Myocyte (in vitro differentiated cells): ENCODE results near the gene CEP57L1. TPM values are rescaled to one million over a fixed set of nuclear protein-coding genes. Genes with fewer than 3 reads are reported as not detected.

Experiments used
- DNase-seq: peaks from one replicate; pipeline ENCODE4 v3.0.0-alpha.2; 2012; ENCODE audit warnings: low read depth
- polyA plus RNA-seq: library from polyadenylated mRNA; unstranded; fragments of >200 nt; gene quantifications from one replicate; pipeline ENCODE4 v1.2.1, GENCODE V29; 2012; ENCODE audit warnings: missing spikeins
- total RNA-seq: library from RNA; depleted of rRNA; stranded (reverse); fragments of >200 nt; gene quantifications from 2 replicates; pipeline ENCODE4 v1.2.3, GENCODE V29; 2014

Gene CEP57L1
- 20.0 and 25.3 TPM in 2 replicates for total RNA-seq
- 7.1 TPM for polyA plus RNA-seq

DNA sequence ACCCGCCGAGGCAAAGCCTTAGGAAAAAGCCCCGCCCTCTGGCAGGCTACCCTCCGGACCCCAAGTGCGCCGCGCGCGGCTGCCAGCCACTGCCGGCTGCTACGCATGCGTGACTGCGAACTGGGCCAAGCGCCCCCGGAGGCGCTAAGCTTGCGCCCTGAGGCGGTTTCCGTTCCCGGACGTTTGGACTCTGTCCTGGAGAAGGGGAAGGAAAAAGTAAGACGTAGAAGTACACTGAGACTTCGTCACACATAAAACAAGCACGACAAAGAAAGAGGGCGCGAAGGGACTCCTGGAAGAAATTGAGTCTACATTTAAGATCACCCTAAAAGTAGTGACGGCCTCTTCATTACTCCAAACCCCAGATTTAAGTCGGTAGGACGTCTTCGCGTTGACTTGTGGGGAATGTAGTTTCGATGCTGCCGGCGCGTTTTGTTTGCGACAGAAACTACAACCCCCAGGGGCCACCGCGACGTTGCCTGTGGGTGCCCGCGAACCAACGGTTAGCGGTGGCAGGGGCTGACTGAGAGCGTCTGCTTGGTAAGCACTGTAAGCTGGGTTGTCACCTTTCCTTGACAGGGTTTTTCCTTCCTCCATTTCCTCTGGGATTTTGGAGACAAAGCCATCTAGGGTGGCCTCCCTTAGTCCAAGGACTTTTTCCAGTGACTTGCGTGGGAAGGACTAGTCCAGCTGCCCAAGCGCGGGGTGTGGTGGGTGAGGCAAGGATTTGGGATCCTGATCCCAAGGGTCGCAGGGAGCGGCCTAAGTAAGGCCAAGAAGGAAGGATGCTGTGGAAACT is at the start of gene CEP57L1:
TSS of gene CEP57L1 (plus strand) at position 472 of the 799 bp plus-strand sequence. CDS start 49,715 bp downstream, outside the sequence.
- DNase-seq: peak; percentile 99

DNA sequence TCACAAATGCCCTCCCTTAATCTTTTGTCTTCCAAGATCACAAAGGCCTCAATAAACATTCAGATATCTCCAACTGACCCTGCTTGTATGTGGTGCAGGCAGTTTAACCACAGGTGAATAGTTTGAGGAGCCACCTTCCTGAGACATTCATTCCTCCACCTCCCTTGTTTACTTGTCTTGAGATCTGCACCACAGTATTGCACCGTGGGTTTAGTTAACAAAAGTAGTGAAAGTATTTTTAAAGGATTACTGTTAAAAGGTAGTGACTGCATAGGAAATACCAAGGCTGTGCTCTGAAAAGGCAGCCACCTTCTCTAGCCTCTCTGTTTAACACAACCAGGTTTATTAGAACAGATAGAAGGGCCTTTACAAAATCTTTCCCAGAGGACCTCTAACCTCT is 47.1 kb upstream of the CEP57L1 start:
- DNase-seq: no peak

DNA sequence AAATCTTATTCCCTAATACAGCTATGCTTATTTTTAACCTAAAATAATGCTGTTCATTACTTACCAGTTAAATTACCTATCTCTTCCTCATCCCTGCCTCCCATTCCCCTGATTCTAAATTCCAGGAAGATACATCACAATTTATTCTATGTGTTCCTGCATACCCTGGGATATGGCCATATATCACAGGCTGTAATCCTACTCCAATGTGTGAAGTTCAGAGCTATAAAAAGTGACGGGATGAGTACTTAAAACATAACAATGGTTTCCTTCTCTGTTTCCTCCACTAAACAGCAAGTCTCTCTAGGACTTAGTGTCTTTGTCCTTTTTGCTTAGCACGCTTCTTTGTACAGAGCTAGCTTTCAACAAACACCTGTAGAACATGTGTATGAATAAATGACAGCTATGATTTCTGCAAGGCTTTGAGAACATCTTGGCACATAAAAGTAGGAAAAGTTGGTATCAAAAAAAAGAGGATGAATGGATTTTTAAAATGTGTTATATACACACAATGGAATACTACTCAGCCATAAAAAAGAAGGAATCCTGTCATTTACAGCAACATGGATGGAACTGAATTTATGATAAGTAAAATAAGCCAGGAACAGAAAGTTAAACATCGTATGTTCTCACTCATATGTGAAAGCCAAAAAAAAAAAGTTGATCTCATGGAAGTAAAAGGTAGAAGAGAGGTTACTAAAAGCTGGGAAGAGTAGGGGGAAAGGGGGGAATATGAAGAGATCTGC is 46.5 kb upstream of the CEP57L1 start:
- no peak for DNase-seq

DNA sequence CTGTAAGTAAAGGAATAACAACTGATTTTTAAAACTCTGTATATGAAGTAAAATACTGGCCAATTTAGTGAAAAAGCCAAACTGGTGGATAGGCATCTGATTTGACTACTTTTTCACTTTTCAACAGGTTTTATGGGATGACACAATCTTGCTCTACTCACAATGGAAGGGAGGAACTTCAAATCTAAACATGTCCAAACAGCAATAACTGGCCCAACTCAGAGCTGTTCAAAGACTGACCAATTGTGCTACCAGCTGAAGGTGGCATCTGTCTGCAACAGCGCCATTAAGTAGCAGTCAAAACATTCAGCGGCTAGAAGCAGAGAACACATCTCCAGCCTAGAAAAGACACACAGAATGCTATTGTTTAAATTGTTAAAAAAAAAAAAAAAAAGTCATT is 45.3 kb upstream of the CEP57L1 start:
- no peak for DNase-seq

DNA sequence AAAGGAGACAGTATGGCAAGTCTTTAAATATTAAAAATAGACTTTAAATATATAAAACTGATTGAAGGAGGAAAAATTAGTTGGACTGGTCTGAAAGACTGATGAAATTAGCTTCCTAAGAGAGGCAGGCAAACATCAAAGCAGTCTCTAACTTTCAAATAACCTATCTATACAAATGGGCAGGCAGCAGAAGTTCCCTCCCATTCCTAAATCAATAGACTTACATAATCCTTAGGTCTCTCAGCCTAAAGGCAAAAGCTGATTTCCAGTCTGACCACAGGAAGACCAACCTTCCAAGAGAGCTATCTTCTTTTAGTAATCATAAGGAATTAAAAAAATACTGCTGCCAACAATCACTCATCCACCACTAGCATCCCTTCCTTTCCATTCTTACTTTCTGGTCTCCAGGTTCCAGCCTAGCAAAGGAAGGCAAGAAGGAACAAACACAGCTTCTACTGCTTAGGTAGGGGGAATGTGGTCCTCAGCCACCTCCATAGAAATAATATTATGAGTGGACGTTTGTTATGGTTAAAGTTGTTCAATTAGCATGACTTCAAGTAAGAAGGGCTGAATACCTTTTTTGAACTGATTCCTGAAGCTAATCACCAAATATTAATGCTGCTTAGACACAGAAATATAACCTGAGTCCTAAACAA is 44.7 kb upstream of the CEP57L1 start:
- DNase-seq: no peak

DNA sequence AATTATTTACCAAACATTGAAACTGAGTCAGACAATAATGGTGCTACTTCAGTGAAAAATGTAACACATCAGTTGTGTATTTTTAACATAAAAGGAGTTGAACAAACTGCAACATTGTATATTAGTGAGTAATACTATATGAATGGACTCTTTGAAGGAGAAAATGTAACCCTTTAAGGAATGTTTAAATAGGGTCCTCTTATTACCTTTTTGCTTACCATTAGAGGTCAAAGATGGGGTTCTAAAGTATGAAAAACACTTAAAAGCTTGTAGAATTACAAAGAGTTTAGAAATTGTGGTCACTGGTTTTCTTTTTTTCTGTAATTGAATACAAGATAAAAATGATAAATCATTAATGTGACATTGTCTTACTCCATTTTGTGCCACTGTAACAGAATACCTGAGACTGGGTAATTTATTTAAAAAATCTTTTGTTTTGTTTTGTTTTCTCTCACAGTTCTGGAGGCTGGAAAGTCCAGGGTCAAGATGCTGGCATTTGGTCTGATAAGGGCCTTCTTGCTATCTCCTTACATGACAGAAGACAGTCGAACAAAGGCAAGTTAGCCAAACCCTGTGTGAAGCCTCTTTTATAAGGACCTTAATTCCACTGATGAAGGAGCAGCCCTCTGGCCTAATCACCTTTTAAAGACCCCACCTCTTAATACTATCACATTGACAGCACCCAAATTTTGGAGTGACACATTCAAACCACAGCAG is 43.8 kb upstream of the CEP57L1 start:
- DNase-seq: no peak

DNA sequence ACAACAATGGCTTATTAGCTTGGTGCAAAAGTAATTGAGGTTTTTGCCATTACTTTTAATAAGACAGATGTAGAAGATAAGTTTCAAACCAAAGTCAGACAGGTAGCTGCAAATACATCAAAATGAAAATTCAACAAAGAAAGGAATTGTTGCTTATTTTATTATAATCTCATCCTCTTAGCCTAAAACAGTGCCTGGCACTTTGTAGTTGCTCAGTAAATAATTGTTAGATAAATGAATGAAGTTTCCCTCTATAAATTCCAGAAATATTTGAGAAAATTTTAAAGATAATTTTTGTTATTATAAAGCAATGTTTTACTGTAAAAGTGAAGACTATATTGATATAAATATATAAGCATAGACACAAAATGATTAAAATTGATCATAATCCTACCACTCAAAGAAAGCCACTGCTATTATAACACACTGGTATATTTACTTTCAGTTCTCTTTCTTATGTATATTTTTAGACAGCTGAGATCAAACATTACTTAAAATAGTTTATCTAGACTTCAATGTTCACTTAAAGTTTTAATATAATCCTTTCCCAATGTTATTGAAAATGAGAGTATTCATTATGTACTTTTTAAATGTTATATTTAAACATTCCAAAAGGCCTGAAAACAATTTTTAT is 43.2 kb upstream of the CEP57L1 start:
- no peak for DNase-seq

DNA sequence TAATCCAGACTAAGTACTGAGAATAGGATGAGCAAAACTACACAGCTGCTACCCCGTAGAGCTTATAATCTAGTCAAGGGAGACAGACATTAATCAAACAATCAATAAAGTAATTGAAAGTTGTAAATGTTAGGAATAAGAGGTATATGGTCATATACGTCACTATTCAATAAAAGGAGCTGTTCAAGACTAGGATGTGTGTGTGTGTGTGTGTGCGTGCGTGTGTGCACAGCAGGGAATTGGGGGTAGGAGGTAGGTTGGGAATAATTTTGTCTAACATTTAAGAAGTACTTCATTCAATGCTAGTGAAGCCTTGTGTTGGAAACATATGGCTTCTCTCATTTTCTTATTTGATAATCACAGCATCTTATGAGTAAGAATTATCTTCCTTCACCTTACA is 42.5 kb upstream of the CEP57L1 start:
- no peak for DNase-seq

DNA sequence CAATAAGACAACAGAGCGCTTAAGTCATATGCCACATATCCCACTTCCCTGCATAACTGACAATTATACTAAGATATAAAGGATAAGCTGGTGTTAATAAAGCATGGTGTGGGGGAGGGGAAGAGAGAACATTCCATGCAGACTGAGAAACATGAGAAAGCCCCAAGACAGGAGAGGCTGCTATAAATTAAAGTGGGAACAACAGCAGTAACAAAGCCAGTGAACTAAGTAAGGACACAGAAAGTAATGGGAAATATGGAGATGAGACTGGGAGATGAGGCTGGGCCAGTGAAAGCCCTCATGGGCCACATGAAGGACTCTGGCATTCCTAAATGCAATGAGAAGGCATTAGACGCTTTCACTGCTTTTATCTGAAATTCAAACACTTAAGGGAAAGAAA is 42.0 kb upstream of the CEP57L1 start:
- no peak for DNase-seq

DNA sequence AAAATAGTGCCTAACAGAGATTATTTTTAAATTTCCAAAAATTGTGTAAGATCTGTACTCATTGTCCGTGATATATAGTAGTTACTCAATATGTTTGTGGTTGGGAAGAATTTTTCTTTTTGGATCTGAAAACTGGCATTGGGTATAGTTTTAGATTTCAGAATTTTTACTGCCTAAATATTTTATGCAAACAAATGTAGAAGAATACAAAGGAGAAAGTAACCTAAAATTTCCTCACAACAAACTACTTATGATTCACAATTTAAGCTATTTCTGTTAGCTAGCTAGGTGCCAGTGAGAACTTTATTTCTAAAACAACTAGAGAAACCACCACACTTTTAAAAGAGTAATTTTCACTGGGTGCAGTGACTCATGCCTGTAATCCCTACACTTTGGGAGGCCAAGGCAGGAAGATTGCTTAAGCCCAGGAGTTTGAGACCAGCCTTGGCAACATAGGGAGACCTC is 39.5 kb upstream of the CEP57L1 start:
- DNase-seq: no peak

DNA sequence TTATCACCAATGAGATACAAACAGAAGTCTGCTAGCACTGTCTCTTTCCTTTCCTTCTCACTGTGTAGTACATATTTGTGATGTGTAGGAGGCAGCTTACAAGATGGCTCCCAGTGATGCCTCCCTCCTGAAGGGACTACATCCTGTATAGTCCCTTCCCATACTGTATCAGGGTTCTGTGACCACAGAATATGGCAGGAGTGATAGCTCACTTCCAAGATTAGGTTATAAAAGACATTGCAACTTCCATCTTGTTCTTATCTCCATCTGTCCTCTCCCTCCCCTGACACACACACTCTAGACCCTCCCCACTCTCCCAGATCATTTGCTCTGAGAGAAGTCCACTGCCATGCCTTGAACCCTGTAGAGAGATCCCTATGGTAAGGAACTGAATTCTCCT is 38.6 kb upstream of the CEP57L1 start:
- DNase-seq: no peak

DNA sequence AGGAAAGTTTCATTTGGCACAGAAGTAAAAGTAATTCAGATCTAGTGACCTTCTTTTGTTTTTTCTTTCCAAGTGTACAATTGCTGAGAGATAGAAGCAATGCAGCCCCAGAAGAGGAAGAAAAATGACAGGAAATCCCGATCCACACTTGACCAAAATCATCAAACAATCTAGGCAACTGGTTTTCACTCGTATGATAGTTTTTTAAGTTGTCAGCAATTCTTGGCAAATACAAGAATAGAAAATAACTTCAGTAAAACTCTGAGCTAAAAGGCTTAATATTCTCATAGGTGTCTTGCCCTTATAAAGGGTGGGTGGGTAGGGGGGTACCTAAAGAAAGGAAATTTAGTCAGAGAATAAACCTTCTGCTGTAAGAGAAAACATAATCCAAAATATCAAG is 36.7 kb upstream of the CEP57L1 start:
- no peak for DNase-seq

DNA sequence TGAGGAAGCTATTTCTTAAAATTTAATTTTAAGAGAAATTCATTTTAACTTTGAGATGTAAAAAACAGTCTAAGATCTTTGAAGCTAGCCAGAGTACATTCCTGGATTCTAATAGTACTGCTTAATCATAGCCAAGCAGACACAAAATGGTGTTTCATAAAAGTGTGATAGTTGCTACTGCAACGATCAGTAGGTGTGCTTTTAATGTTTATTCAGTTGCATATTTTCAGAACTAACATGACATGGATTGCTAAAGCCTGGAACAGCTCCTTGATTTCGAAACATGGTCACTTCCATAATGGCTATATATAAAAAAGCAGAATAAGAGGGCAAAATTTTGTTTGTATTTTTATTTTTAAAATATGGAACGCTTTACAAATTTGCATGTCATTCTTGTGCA is 36.2 kb upstream of the CEP57L1 start:
- DNase-seq: no peak

DNA sequence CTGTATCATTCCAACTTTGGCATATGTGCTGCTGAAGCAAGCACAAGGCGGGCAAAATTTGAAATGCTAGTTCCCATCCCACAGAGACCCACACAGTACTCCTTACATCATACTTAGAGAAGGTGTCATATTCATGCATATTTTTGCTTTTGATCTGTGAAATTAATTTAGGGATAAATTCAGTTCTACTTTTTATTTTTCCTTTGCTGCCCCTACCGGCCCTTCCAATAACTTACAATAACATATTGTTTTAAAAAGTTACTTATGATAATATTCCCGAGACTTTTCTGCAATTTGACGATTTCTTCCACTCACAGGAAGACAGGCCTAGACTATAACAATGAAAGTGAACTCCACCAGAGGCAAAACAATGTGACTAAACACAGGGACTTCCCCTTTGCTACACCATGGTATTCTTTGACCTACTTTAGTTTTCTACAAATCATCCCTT is 35.7 kb upstream of the CEP57L1 start:
- DNase-seq: peak; percentile 43

DNA sequence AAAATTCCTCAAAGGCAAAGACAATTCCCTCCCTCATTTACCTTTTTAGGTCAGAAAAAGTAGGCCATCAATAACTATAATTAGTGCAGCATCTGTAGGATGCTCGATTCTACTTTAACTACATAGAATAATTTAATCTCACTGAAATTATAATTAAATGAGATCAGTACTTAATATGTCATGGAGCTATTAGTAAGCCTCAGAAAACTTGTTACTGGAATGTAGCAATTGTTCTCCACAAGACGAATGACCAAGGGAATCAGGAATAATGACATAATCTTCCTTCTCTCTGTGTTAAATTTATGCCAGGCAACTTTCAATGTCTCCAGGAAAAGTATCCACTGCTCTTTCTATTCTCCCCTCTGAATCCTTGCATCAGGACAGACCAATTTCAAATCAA is 34.7 kb upstream of the CEP57L1 start:
- DNase-seq: peak; percentile 28

DNA sequence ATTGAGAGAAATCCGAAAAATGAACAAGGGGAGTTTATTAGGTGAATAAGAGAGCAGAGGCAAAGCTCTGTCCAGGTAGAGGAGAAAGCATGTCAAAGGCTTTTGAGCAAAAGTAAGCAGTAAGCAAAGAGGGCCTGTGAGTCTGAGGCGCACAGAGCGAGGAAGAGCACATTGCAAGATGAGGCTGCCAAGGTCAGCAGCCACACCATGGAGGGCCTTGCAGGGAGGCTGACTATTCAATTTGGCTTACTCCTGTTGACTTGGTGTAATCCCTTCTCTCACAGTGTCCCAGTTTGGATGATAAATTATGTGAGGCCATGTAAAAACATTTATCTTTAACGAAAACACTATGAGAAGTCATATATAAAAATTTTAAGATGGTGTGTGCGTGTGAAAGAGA is 33.1 kb upstream of the CEP57L1 start:
- no peak for DNase-seq

DNA sequence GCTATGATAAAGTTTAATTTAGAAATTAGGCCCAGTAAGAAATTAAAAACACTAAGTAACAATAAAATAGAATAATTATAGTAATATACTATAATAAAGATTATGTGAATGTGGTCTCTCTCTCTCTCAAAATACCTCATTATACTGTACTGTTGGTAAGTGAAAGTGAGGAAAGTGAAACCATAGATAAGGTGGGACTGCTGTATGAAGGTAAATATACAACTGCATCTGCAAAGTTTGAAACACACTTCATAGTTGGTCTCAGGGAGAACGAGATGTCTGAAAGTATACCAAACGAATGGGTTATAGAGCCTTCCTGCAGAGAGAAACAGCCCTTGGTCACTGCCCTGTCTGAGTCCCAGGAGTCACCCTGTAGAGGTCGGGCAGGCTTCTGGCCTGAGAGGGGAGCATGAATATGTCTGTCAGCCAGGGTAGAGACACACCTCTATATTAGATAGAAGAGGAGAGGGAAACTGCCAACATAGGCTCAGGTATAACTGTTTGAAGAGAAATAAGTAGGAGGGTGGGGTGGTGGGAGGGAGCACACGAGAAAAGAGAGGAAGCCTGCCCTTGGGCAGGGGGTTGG is 32.4 kb upstream of the CEP57L1 start:
- no peak for DNase-seq

DNA sequence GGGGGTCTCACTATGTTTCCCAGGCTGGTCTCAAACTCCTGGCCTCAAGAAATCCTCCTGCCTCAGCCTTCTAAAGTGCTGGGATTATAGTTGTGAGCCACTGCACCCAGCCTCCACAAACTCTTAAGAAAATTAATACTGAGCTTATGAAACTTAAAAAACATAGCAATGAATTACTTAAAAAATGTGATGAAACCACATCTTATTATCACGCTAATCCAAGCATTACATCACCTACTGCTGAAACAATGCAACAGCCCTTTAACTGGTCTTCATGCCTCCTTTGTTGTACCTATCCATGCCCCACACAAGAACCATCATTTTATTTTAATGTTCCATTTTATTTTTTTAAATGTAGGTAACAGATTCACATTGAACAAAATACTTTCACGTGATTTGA is 25.6 kb upstream of the CEP57L1 start:
- DNase-seq: no peak

DNA sequence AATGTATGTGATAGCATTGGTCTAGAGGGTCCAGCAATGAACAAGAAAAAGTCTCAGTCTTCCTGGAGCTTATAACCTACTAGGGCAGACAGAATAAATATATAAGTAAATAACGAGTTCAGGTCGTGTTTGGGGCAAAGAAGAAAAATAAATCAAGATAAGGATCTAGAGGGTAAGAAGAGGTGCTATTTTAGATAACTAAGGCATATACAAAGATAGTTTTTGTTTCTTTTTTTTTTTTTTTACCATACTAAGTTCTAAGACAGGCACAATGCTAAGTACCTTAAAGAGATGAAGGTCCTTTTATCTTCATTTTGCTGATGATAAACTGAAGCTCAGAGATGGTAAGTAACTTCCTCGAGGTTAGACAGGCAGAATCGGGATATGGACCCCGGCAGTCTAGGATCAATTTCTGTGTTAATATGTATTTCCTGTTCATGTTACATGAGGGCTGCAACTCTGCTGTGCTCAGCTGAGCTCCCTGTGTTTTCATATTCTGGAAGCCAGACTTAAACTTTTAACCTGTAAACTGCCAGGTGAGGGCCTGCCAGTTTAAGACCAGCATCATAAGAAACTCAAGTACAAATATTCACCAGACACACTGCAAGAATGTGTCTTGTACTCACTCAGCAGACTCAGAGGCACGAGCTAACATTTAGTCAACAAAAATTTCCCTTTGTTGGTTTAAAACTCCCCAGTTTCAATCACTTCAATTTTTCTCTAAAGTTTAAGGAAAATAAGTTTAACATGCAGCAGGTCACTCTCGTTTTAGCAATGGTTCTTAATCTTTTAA is 24.0 kb upstream of the CEP57L1 start:
- no peak for DNase-seq
